Measurements from ENCODE around the gene NDUFS5.
"Not testable (repeated sequence)": the region's sequence is repeated elsewhere in the genome, so short reads cannot be mapped to it uniquely, and the experiment has no call there.

Gene NDUFS5

GRCh38 chr1:39050001-39050400 is 23.9 kb downstream of the NDUFS5 start:
- Histone ChIP-seq H3K4me3 (ENCODE audit: low read depth in 1 of 2, low read length in 2 of 2) (no peak overlapping the region), H3K9ac (ENCODE audit: low read length) (no peak overlapping the region), H3K27ac (ENCODE audit: low read depth, low read length) (no peak overlapping the region), H3K27me3 (ENCODE audit: control insufficient read depth in 1 of 2, insufficient read depth in 2 of 2, low read length in 2 of 2) (no peaks in the 10 kb centered on the region), H3K9me3 (ENCODE audit: low read length) (no peaks in the 10 kb centered on the region), H3K4me1 (ENCODE audit: insufficient read depth, low read length) (no peaks in the 10 kb centered on the region), H3K36me3 (ENCODE audit: insufficient read depth, low read length) (peaks cover 3% of the 10 kb centered on the region)

- H3K4me3 ChIP-seq (ENCODE audit: low read depth in 1 of 2, low read length in 2 of 2); H3K27me3 ChIP-seq (ENCODE audit: control insufficient read depth in 1 of 2, insufficient read depth in 2 of 2, low read length in 2 of 2); H3K4me1 ChIP-seq (ENCODE audit: insufficient read depth, low read length); H3K9me3 ChIP-seq (ENCODE audit: low read length); H3K9ac ChIP-seq (ENCODE audit: low read length); H3K27ac ChIP-seq (ENCODE audit: low read depth, low read length); H3K36me3 ChIP-seq (ENCODE audit: insufficient read depth, low read length): not testable (repeated sequence)
These were observed 25.2 kb downstream of the NDUFS5 start for GRCh38 chr1:39051193-39051850.

- H3K9ac ChIP-seq (ENCODE audit: low read length), result no peak overlapping the region
- no peaks in the 10 kb centered on the region for H3K4me1 ChIP-seq (ENCODE audit: insufficient read depth, low read length)
- no peaks in the 10 kb centered on the region for H3K27me3 ChIP-seq (ENCODE audit: control insufficient read depth in 1 of 2, insufficient read depth in 2 of 2, low read length in 2 of 2)
- H3K9me3 ChIP-seq (ENCODE audit: low read length), result no peaks in the 10 kb centered on the region
- no peak overlapping the region for H3K4me3 ChIP-seq (ENCODE audit: low read depth in 1 of 2, low read length in 2 of 2)
- H3K36me3 ChIP-seq (ENCODE audit: insufficient read depth, low read length), result peaks cover 3% of the 10 kb centered on the region
- no peak overlapping the region for H3K27ac ChIP-seq (ENCODE audit: low read depth, low read length)
These were observed 25.8 kb downstream of the NDUFS5 start for GRCh38 chr1:39051956-39052355.

- not testable (repeated sequence) for H3K27ac ChIP-seq (ENCODE audit: low read depth, low read length); H3K4me1 ChIP-seq (ENCODE audit: insufficient read depth, low read length); H3K9me3 ChIP-seq (ENCODE audit: low read length); H3K36me3 ChIP-seq (ENCODE audit: insufficient read depth, low read length); H3K9ac ChIP-seq (ENCODE audit: low read length); H3K27me3 ChIP-seq (ENCODE audit: control insufficient read depth in 1 of 2, insufficient read depth in 2 of 2, low read length in 2 of 2); H3K4me3 ChIP-seq (ENCODE audit: low read depth in 1 of 2, low read length in 2 of 2)
These were observed 29.1 kb downstream of the NDUFS5 start for GRCh38 chr1:39055213-39055710.

- not testable (repeated sequence) for H3K27ac ChIP-seq (ENCODE audit: low read depth, low read length); H3K9me3 ChIP-seq (ENCODE audit: low read length); H3K4me3 ChIP-seq (ENCODE audit: low read depth in 1 of 2, low read length in 2 of 2); H3K4me1 ChIP-seq (ENCODE audit: insufficient read depth, low read length); H3K36me3 ChIP-seq (ENCODE audit: insufficient read depth, low read length); H3K9ac ChIP-seq (ENCODE audit: low read length); H3K27me3 ChIP-seq (ENCODE audit: control insufficient read depth in 1 of 2, insufficient read depth in 2 of 2, low read length in 2 of 2)
These were observed 35.4 kb downstream of the NDUFS5 start for GRCh38 chr1:39061516-39061915.

GRCh38 chr1:39061951-39062350 is 35.8 kb downstream of the NDUFS5 start:
- no peak overlapping the region for H3K4me3 ChIP-seq (ENCODE audit: low read depth in 1 of 2, low read length in 2 of 2)
- no peaks in the 10 kb centered on the region for H3K36me3 ChIP-seq (ENCODE audit: insufficient read depth, low read length)
- H3K4me1 ChIP-seq (ENCODE audit: insufficient read depth, low read length), result no peaks in the 10 kb centered on the region
- no peaks in the 10 kb centered on the region for H3K9me3 ChIP-seq (ENCODE audit: low read length)
- no peak overlapping the region for H3K27ac ChIP-seq (ENCODE audit: low read depth, low read length)
- H3K9ac ChIP-seq (ENCODE audit: low read length), result no peak overlapping the region
- H3K27me3 ChIP-seq (ENCODE audit: control insufficient read depth in 1 of 2, insufficient read depth in 2 of 2, low read length in 2 of 2), result no peaks in the 10 kb centered on the region

- Histone ChIP-seq H3K9me3 (ENCODE audit: low read length) (no peaks in the 10 kb centered on the region), H3K4me1 (ENCODE audit: insufficient read depth, low read length) (no peaks in the 10 kb centered on the region), H3K36me3 (ENCODE audit: insufficient read depth, low read length) (no peaks in the 10 kb centered on the region), H3K4me3 (ENCODE audit: low read depth in 1 of 2, low read length in 2 of 2) (no peak overlapping the region), H3K9ac (ENCODE audit: low read length) (no peak overlapping the region), H3K27me3 (ENCODE audit: control insufficient read depth in 1 of 2, insufficient read depth in 2 of 2, low read length in 2 of 2) (no peaks in the 10 kb centered on the region), H3K27ac (ENCODE audit: low read depth, low read length) (no peak overlapping the region)
These were observed 37.0 kb downstream of the NDUFS5 start for GRCh38 chr1:39063191-39063590.

GRCh38 chr1:39063775-39064174 is 37.6 kb downstream of the NDUFS5 start:
- Histone ChIP-seq H3K4me3 (ENCODE audit: low read depth in 1 of 2, low read length in 2 of 2) (no peak overlapping the region), H3K9me3 (ENCODE audit: low read length) (no peaks in the 10 kb centered on the region), H3K27me3 (ENCODE audit: control insufficient read depth in 1 of 2, insufficient read depth in 2 of 2, low read length in 2 of 2) (no peaks in the 10 kb centered on the region), H3K36me3 (ENCODE audit: insufficient read depth, low read length) (no peaks in the 10 kb centered on the region), H3K27ac (ENCODE audit: low read depth, low read length) (no peak overlapping the region), H3K9ac (ENCODE audit: low read length) (no peak overlapping the region), H3K4me1 (ENCODE audit: insufficient read depth, low read length) (no peaks in the 10 kb centered on the region)

GRCh38 chr1:39065542-39065941 is 39.4 kb downstream of the NDUFS5 start:
- no peaks in the 10 kb centered on the region for H3K9me3 ChIP-seq (ENCODE audit: low read length)
- H3K27ac ChIP-seq (ENCODE audit: low read depth, low read length), result no peak overlapping the region
- H3K4me3 ChIP-seq (ENCODE audit: low read depth in 1 of 2, low read length in 2 of 2), result no peak overlapping the region
- no peaks in the 10 kb centered on the region for H3K36me3 ChIP-seq (ENCODE audit: insufficient read depth, low read length)
- no peaks in the 10 kb centered on the region for H3K27me3 ChIP-seq (ENCODE audit: control insufficient read depth in 1 of 2, insufficient read depth in 2 of 2, low read length in 2 of 2)
- no peaks in the 10 kb centered on the region for H3K4me1 ChIP-seq (ENCODE audit: insufficient read depth, low read length)
- no peak overlapping the region for H3K9ac ChIP-seq (ENCODE audit: low read length)

GRCh38 chr1:39068227-39068626 is 42.1 kb downstream of the NDUFS5 start:
- not testable (repeated sequence) for H3K4me3 ChIP-seq (ENCODE audit: low read depth in 1 of 2, low read length in 2 of 2); H3K27me3 ChIP-seq (ENCODE audit: control insufficient read depth in 1 of 2, insufficient read depth in 2 of 2, low read length in 2 of 2); H3K9ac ChIP-seq (ENCODE audit: low read length); H3K36me3 ChIP-seq (ENCODE audit: insufficient read depth, low read length); H3K27ac ChIP-seq (ENCODE audit: low read depth, low read length); H3K9me3 ChIP-seq (ENCODE audit: low read length); H3K4me1 ChIP-seq (ENCODE audit: insufficient read depth, low read length)

- not testable (repeated sequence) for H3K9me3 ChIP-seq (ENCODE audit: low read length); H3K36me3 ChIP-seq (ENCODE audit: insufficient read depth, low read length); H3K9ac ChIP-seq (ENCODE audit: low read length); H3K4me1 ChIP-seq (ENCODE audit: insufficient read depth, low read length); H3K4me3 ChIP-seq (ENCODE audit: low read depth in 1 of 2, low read length in 2 of 2); H3K27ac ChIP-seq (ENCODE audit: low read depth, low read length); H3K27me3 ChIP-seq (ENCODE audit: control insufficient read depth in 1 of 2, insufficient read depth in 2 of 2, low read length in 2 of 2)
These were observed 45.4 kb downstream of the NDUFS5 start for GRCh38 chr1:39071557-39071956.

- Histone ChIP-seq H3K27me3 (ENCODE audit: control insufficient read depth in 1 of 2, insufficient read depth in 2 of 2, low read length in 2 of 2) (peaks cover 7 to 8% of the 10 kb centered on the region in 2 donors), H3K4me1 (ENCODE audit: insufficient read depth, low read length) (peaks cover 4% of the 10 kb centered on the region), H3K36me3 (ENCODE audit: insufficient read depth, low read length) (no peaks in the 10 kb centered on the region), H3K27ac (ENCODE audit: low read depth, low read length) (no peak overlapping the region), H3K4me3 (ENCODE audit: low read depth in 1 of 2, low read length in 2 of 2) (no peak overlapping the region), H3K9ac (ENCODE audit: low read length) (no peak overlapping the region), H3K9me3 (ENCODE audit: low read length) (no peaks in the 10 kb centered on the region)
These were observed 50.1 kb downstream of the NDUFS5 start for GRCh38 chr1:39076127-39076798.

All from muscle layer of colon (tissue), 2 donors.